ENCODE data around the gene GRM1.

The GRM1 gene

DNA sequence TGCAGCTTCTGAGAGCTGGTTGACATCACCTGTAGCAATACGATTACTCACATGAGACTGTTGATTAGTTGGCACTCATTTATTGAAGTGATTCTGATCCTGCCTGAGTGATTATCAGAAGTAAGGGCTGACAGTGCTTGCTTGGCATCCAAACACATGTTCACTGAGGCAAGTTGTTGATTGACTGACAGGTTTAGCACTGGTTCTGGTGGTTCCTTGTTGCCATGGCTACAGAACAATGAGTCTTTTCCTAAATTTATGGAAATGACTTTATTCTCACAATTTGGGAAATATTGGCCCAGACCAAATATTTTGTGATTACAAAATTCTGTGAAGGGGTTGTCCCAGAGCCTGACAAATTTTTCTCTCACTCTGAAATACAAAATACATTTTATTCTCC is 368.8 kb downstream of the GRM1 start:
- DNase-seq: no peak

- no peak for DNase-seq
These were observed 373.6 kb downstream of the GRM1 start for GRCh38 chr6:146402476-146402875.

GRCh38 chr6:146408583-146408982 is 379.7 kb downstream of the GRM1 start:
- no peak for DNase-seq

DNA sequence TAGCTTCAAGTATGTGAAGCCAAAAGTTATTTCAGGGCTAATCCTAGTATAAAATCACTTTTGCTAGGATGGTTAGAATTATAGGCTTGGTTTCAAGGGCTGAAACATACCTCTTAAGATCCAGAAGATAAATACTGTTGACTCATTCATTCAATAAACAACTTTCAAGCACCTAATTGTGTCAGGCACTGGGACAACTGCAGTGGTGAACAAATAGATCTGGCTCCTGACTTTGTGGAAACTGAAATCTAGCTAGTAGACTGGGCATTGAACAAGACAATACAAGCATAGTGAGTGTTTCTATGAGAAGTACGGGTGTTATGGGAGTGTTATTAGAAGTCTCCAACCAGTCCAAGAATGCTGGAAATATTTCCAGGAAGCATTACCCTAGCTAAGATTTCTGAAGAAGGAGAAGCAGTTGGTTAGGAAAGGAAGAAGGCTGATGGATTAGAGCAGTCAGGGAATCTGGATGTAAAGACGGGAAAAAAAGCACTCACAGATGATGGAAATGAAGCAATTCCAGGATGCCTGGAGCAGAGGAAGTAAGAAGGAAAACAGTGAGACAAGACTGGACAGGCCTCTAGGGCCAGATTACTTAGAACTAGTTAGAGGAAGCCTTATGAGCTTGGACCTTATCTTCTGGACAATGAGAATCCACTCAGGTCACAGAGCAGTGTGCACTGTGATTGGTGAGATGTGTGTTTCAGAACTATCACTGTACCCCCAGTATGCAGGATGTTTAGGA is 382.2 kb downstream of the GRM1 start:
- no peak for DNase-seq

- DNase-seq: no peak
These were observed 390.7 kb downstream of the GRM1 start for GRCh38 chr6:146419576-146419975.

DNA sequence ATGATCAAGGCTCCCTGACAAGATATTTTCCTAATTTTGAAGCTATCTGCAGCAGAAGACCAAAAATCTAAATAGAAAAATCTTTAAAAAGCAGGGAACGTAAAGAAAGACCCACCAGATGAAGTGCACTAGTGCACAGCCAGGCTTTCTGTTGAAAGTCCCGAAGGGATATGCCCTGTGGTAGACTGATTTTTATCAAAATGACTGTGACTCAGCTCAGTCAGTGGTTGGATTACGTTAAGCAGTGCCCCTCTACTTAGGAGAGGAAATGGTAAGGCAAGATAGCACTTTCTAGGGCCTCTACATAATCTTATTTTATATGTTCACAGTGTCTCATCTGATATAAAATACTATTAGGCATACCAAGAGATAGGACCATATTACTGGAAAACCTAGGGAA is 391.4 kb downstream of the GRM1 start:
- no peak for DNase-seq

DNA sequence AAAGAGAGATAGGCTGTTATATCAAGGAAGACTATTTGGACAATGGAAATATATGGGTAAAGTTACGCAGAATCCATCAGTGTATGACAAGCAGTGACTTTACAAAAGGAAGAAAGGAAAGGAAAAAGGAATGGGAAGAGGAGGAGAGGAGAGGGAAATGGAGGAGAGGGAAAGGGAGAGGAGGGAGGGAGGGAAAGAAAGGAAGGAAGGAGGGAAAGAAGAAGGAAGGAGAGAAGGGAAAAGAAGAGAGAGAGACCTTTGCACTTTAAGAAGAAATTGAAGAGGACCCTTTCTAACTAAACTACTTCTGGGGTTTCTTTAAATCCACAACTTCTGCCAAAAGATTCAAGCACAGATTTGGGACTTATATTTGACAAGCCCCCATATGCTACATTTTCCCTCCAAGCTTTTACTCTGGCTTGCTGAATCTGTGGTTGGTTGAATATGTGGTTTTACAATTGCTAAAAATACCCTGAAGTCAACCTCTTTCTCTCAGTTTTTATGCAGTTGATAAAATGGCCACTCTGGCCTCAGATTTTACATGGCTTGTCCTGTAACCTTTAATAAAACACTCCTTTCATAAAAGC is 394.0 kb downstream of the GRM1 start:
- no peak for DNase-seq

DNA sequence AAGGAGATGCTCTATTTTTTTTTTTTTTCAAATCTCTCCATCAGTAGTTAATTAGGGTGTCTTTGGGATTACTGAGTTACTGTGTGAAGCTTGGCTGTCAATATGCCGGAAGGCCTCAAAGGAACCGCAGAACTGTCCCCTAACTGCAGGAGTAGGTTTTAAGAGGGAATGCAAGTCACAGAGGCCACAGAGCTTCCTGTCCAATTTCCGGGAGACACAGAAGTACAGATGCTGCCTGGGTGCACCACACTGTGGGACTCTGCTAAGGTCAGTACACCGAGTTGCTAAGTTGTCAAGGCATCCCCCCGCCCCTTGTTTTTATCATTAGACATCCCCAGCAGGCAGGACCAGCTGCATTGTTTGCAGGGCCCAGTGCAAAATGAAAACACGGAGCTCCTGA is 394.6 kb downstream of the GRM1 start:
- no peak for DNase-seq

DNA sequence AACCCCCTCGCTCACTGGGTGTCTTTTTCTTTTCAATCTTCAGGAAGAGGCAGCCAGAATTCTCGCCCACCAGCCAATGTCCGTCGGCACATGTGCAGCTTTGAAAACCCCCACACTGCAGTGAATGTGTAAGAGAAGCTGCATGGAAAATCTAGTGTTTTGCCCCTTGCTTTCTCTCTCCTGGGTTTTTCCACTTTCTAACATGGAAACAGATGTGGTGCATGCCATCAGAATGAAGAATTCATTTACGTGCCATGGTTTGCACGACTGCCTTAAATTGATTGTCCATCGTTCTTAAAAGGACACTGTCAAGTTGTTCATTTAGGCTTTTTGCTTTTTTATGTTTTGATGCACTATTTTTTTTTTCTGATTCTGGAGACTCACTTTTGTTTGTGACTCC is 397.7 kb downstream of the GRM1 start:
- DNase-seq: no peak

- no peak for DNase-seq
These were observed 401.0 kb downstream of the GRM1 start for GRCh38 chr6:146429831-146430230.

DNA sequence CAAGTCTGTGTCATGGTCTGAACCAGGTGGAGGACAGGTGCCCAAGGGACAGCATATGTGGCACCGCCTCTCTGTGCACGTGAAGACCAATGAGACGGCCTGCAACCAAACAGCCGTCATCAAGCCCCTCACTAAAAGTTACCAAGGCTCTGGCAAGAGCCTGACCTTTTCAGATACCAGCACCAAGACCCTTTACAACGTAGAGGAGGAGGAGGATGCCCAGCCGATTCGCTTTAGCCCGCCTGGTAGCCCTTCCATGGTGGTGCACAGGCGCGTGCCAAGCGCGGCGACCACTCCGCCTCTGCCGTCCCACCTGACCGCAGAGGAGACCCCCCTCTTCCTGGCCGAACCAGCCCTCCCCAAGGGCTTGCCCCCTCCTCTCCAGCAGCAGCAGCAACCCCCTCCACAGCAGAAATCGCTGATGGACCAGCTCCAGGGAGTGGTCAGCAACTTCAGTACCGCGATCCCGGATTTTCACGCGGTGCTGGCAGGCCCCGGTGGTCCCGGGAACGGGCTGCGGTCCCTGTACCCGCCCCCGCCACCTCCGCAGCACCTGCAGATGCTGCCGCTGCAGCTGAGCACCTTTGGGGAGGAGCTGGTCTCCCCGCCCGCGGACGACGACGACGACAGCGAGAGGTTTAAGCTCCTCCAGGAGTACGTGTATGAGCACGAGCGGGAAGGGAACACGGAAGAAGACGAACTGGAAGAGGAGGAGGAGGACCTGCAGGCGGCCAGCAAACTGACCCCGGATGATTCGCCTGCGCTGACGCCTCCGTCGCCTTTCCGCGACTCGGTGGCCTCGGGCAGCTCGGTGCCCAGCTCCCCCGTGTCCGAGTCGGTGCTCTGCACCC is 405.2 kb downstream of the GRM1 start:
- no peak for DNase-seq

- DNase-seq: no peak
These were observed 406.0 kb downstream of the GRM1 start for GRCh38 chr6:146434732-146435390.

GRCh38 chr6:146441907-146442306 is 413.0 kb downstream of the GRM1 start:
- DNase-seq: no peak

GRCh38 chr6:146444189-146444588 is 415.3 kb downstream of the GRM1 start:
- DNase-seq: no peak

DNA sequence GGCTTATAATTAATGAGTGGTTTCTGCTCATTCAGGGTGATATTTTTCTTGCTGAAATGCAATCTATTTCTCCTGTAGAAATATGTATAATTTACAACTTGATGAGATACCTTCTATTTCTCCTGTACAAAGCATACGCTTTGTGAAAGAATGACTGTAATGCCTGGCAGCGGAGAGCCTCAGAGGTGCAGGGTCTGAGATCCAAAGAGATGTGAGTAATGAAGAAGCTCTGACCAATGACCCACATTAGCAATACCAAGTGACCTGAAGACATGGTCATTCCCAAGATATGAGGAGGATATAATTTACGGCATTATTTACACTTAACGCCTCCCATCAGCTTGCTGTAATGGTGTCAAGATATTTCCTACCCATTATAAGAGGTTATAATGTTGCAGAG is 416.4 kb downstream of the GRM1 start:
- DNase-seq: no peak

DNA sequence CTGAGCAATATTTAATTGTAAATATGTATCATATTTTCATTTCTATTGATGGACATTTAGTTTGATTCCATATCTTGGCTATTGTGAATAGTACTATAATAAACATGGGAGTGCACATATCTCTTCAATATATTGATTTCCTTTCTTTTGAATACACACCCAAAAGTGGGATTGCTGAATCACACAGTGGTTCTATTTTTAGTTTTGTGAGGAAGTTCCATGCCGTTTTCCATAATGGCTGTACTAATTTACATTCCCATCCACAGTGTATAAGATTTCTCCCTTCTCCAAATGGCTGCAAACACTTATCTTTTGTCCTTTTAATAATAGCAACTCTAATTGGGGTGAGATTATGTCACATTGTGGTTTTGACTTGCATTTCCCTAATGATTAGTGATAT is 428.0 kb downstream of the GRM1 start:
- no peak for DNase-seq

GRCh38 chr6:146460941-146461340 is 432.1 kb downstream of the GRM1 start:
- no peak for DNase-seq

GRCh38 chr6:146470091-146470770 is 441.4 kb downstream of the GRM1 start:
- DNase-seq: no peak

DNA sequence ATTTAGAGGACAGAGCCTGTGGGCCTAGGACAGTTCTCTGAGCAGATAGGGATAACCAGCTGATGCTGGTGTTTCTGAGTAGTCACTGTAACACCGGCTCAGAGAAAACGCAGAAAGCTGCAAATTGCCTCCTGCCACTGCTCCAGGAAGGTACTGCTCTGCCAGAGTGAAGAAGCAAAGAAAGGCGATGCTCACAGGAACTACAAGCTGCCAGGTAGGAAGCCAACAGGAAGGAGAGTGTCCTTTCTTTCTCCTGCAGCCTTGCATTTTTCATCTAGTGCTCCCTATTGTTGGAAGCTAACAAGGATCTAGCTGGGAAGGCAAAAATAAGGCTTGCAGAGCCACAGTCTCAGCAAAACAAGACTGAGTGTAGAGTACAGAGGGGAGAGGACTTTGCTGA is 444.1 kb downstream of the GRM1 start:
- no peak for DNase-seq

DNA sequence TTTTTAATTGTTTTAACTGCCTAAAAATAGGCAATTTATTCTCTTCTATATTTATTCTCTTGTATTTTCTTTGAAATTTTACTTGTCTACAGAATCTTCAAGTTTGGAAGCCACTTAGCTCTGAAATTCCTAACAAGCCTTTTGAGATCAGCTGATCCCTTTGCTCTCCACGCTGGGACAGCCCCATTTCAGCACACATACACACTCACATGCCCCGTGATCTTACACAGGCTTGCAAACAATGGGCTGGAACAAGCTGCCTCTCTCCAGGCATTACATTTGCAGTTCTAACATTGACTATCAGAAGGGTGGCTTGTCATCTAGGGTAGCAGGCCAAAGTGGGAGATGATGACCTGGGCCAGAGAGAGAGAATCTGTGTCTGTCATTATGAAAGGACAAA is 452.7 kb downstream of the GRM1 start:
- no peak for DNase-seq

GRCh38 chr6:146484411-146484810 is 455.5 kb downstream of the GRM1 start:
- no peak for DNase-seq
